HEK293 (cell line): ENCODE measurements around the gene TREH.

Experiments
- CTCF ChIA-PET: fragments of 350-600 bp; formaldehyde crosslinking; extraction: SDS; loops from one replicate; lab custom pipeline; 2021; ENCODE audit warnings: antibody characterized with exemption; lab: Yijun Ruan, JAX
- POLR2A ChIA-PET: fragments of 300-600 bp; formaldehyde crosslinking; extraction: SDS; loops from one replicate; lab custom pipeline; 2020; ENCODE audit warnings: antibody characterized with exemption, inconsistent platforms; lab: Yijun Ruan, JAX
- H3K27ac ChIP-seq: fragments of 200-500 bp; sonication (Bioruptor generic); 2 replicates; pipeline ENCODE4 v1.5.1; 2014; ENCODE audit warnings: low read depth, low read length, control low read depth, inconsistent platforms; ENCODE audit errors: extremely low read depth
- H3K36me3 ChIP-seq, 2 experiments: fragments of 200-500 bp in 1 of 2; sonication (Bioruptor generic) in 1 of 2; 1 replicate in 1 of 2; 2 replicates in 1 of 2; pipeline ENCODE4 v1.5.1; 2014 to 2017; ENCODE audit warnings: inconsistent platforms in 2 of 2, low read length in 2 of 2; ENCODE audit not compliant: control insufficient read depth in 2 of 2, insufficient read depth in 1 of 2
- H3K4me1 ChIP-seq: fragments of 200-500 bp; sonication (Bioruptor generic); 2 replicates; pipeline ENCODE4 v1.5.1; 2014; ENCODE audit warnings: mild to moderate bottlenecking, low read length, inconsistent platforms; ENCODE audit not compliant: control insufficient read depth, insufficient read depth
- H3K4me3 ChIP-seq: 2 replicates; pipeline ENCODE4 v1.5.1; 2011; ENCODE audit warnings: low read depth, mild to moderate bottlenecking, control low read depth, low read length, moderate library complexity
- H3K9me3 ChIP-seq: fragments of 200-500 bp; sonication (Bioruptor generic); 2 replicates; pipeline ENCODE4 v1.5.1; 2014; ENCODE audit warnings: low read depth, low read length, inconsistent platforms; ENCODE audit not compliant: control insufficient read depth, insufficient read depth
- GFI1B ChIP-seq: fragments of 450-650 bp; formaldehyde crosslinking; IDR thresholded peaks from 2 replicates; pipeline ENCODE4 v1.5.1; 2016; ENCODE audit warnings: missing biosample characterization, missing genetic modification characterization
- HIC1 ChIP-seq: fragments of 450-650 bp; formaldehyde crosslinking; IDR thresholded peaks from 2 replicates; pipeline ENCODE4 v1.5.1; 2016; ENCODE audit warnings: missing biosample characterization, missing genetic modification characterization
- KLF17 ChIP-seq: fragments of 450-650 bp; formaldehyde crosslinking; IDR thresholded peaks from 2 replicates; pipeline ENCODE4 v1.5.1; 2016; ENCODE audit warnings: missing biosample characterization, missing genetic modification characterization
- KLF8 ChIP-seq: fragments of 450-650 bp; formaldehyde crosslinking; IDR thresholded peaks from 2 replicates; pipeline ENCODE4 v1.5.1; 2016; ENCODE audit warnings: missing biosample characterization, missing genetic modification characterization
- MZF1 ChIP-seq: fragments of 450-650 bp; formaldehyde crosslinking; IDR thresholded peaks from 2 replicates; pipeline ENCODE4 v1.5.1; 2017; ENCODE audit warnings: missing biosample characterization, missing genetic modification characterization, borderline replicate concordance
- PRDM1 ChIP-seq: fragments of 450-650 bp; formaldehyde crosslinking; IDR thresholded peaks from 2 replicates; pipeline ENCODE4; 2016; ENCODE audit warnings: missing biosample characterization, missing genetic modification characterization
- REPIN1 ChIP-seq: fragments of 450-650 bp; formaldehyde crosslinking; IDR thresholded peaks from 2 replicates; pipeline ENCODE4 v1.5.1; 2017; ENCODE audit warnings: missing biosample characterization, missing genetic modification characterization, low read depth
- SP3 ChIP-seq: fragments of 450-650 bp; formaldehyde crosslinking; IDR thresholded peaks from 2 replicates; pipeline ENCODE4 v1.5.1; 2016; ENCODE audit warnings: missing biosample characterization, missing genetic modification characterization
- TCF7L2 ChIP-seq: IDR thresholded peaks from 2 replicates; pipeline ENCODE4 v1.6.1; 2011; ENCODE audit warnings: low read depth, mild to moderate bottlenecking, inconsistent platforms, low read length, moderate library complexity, borderline replicate concordance
- ZBTB8A ChIP-seq: fragments of 450-650 bp; formaldehyde crosslinking; IDR thresholded peaks from 2 replicates; pipeline ENCODE4 v1.5.1; 2016; ENCODE audit warnings: missing biosample characterization, missing genetic modification characterization
- ZFHX2 ChIP-seq: fragments of 450-650 bp; formaldehyde crosslinking; conservative IDR thresholded peaks from 2 replicates; pipeline ENCODE4 v1.5.1; 2016; ENCODE audit warnings: missing biosample characterization, missing genetic modification characterization
- ZFP41 ChIP-seq: fragments of 450-650 bp; formaldehyde crosslinking; IDR thresholded peaks from 2 replicates; pipeline ENCODE4 v1.5.1; 2016; ENCODE audit warnings: missing biosample characterization, missing genetic modification characterization, borderline replicate concordance
- ZFP69B ChIP-seq: fragments of 450-650 bp; formaldehyde crosslinking; IDR thresholded peaks from 2 replicates; pipeline ENCODE4 v1.5.1; 2016; ENCODE audit warnings: missing biosample characterization, missing genetic modification characterization
- ZNF10 ChIP-seq: fragments of 450-650 bp; formaldehyde crosslinking; IDR thresholded peaks from 2 replicates; pipeline ENCODE4 v1.5.1; 2017; ENCODE audit warnings: missing biosample characterization, missing genetic modification characterization
- ZNF112 ChIP-seq: fragments of 450-650 bp; formaldehyde crosslinking; IDR thresholded peaks from 2 replicates; pipeline ENCODE4 v1.5.0; 2017; ENCODE audit warnings: missing biosample characterization, missing genetic modification characterization
- ZNF19 ChIP-seq: fragments of 450-650 bp; formaldehyde crosslinking; IDR thresholded peaks from 2 replicates; pipeline ENCODE4; 2016; ENCODE audit warnings: missing biosample characterization, missing genetic modification characterization, low read depth
- ZNF23 ChIP-seq: fragments of 450-650 bp; formaldehyde crosslinking; IDR thresholded peaks from 2 replicates; pipeline ENCODE4 v1.5.1; 2016; ENCODE audit warnings: missing biosample characterization, missing genetic modification characterization, borderline replicate concordance
- ZNF311 ChIP-seq: fragments of 450-650 bp; formaldehyde crosslinking; IDR thresholded peaks from 2 replicates; pipeline ENCODE4 v1.5.1; 2017; ENCODE audit warnings: missing biosample characterization, missing genetic modification characterization, borderline replicate concordance
- ZNF324 ChIP-seq: fragments of 450-650 bp; formaldehyde crosslinking; IDR thresholded peaks from 2 replicates; pipeline ENCODE4 v1.5.1; 2016; ENCODE audit warnings: missing biosample characterization, missing genetic modification characterization
- ZNF561 ChIP-seq: fragments of 450-650 bp; IDR thresholded peaks from 2 replicates; pipeline ENCODE4 v1.5.1; 2018; ENCODE audit warnings: missing biosample characterization, missing genetic modification characterization, borderline replicate concordance
- ZNF623 ChIP-seq: fragments of 450-650 bp; formaldehyde crosslinking; IDR thresholded peaks from 2 replicates; pipeline ENCODE4 v1.5.1; 2016; ENCODE audit warnings: missing biosample characterization, missing genetic modification characterization
- ZNF692 ChIP-seq: fragments of 450-650 bp; formaldehyde crosslinking; IDR thresholded peaks from 2 replicates; pipeline ENCODE4 v1.5.1; 2016; ENCODE audit warnings: missing biosample characterization, missing genetic modification characterization

TREH gene

DNA sequence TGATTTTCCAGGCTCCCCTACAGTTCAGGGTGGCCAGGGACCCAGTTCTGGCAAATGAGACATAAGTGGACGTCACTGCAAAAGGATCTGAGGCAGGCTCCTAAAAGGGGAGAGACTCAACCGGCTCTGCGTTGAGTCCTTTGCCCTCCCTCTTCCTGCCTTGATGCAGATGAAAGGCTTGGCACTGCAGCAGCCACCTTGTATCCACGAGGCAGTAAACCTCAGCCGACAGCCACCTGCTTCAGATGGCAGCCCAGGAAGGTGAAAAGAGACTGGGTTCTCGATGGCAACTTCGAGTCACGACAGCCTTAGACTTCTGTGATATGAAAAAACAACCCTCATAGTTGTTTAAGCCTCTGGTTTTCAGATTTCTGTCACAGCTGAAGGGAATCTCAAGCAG, 14.7 kb upstream of the TREH start (continued):
- no peak for TF ChIP-seq KLF17 (tag by site-specific recombination)

GRCh38 chr11:118691926-118692830, 12.7 kb upstream of the TREH start:
- ChIA-PET CTCF (interaction anchor here (2.6 kb wide), 1 partner anchor 58 kb away, joined by 11 read pairs; no protein-coding TSS in a partner anchor), POLR2A (no interaction called here)
- H3K9me3 ChIP-seq = no peaks in the 10 kb centered on the region
- no peak overlapping the region for H3K4me3 ChIP-seq
- H3K4me1 ChIP-seq = no peaks in the 10 kb centered on the region
- H3K27ac ChIP-seq = no peak overlapping the region
- TF ChIP-seq SP3 (tag by site-specific recombination) (no peak), ZFHX2 (tag by site-specific recombination) (0 out of 2 replicates have a peak, but pooled peaks have one; percentile 9)
- no peaks in the 10 kb centered on the region for H3K36me3 ChIP-seq

GRCh38 chr11:118690553-118691304, 11.3 kb upstream of the TREH start:
- Histone ChIP-seq H3K4me1 (no peaks in the 10 kb centered on the region), H3K36me3 (no peaks in the 10 kb centered on the region), H3K27ac (no peak overlapping the region), H3K9me3 (no peaks in the 10 kb centered on the region), H3K4me3 (no peak overlapping the region)
- ChIA-PET CTCF (interaction anchor here (0.6 to 3.4 kb wide), 28 partner anchors 9 to 308 kb away, joined by 3 to 22 read pairs (median 5); partner anchors contain the start of gene DDX6), POLR2A (interaction anchor here (1.3 kb wide), 1 partner anchor 101 kb away, joined by 15 read pairs; the partner anchor contains the start of gene DDX6)
- TF ChIP-seq ZNF324 (tag by site-specific recombination) = no peak
- TF ChIP-seq MZF1 = no peak
- no peak for TF ChIP-seq ZBTB8A (tag by site-specific recombination)
- no peak for TF ChIP-seq TCF7L2
- TF ChIP-seq ZFHX2 (tag by site-specific recombination) = no peak
- no peak for TF ChIP-seq GFI1B (tag by site-specific recombination)
- no peak for TF ChIP-seq ZFP69B (tag by site-specific recombination)
- TF ChIP-seq ZNF19 (tag by site-specific recombination) = no peak
- no peak for TF ChIP-seq PRDM1 (tag by site-specific recombination)
- no peak for TF ChIP-seq SP3 (tag by site-specific recombination)
- TF ChIP-seq ZNF623 = no peak
- TF ChIP-seq ZNF112 = no peak
- no peak for TF ChIP-seq ZFP41 (tag by site-specific recombination)
- TF ChIP-seq REPIN1 (tag by site-specific recombination) = no peak
- no peak for TF ChIP-seq ZNF23 (tag by site-specific recombination)

DNA sequence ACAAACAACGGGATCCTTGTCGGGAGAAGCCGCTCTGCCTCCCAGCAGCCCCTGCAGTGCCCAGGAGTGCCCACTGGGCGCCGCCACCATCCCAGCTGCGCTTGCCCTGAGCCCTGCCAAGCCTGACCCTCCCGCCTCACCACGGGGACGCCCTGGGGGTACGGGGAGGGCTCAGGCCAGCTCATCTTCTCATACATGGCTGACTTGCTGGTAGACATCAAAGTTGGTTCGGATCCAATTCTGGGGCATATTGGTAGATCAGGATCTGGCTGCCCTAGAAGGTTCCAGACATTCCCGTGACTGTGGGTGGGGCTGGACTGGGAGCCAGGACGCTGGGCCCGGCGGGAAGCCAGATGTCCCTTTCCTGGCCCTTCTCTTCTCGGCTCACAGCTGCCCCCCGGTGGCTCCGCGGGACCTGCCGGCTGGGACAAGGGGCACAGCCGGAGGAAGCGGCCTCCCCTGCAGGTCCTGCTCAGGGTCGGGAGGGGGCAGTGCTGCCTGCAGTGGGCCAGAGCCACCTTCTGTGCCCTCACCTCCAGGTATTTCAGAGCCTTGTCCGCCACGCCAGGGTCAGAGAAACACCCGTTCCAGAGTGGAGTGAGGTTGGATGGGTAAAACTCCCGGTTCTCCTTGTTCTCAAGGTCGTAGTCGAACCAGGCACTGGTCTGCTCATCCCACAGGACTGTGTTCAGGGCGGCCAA, 10.6 kb upstream of the TREH start:
- no peaks in the 10 kb centered on the region for H3K9me3 ChIP-seq
- ChIA-PET POLR2A (interaction anchor here (0.6 to 1.3 kb wide), 6 partner anchors 9 to 326 kb away, joined by 3 to 15 read pairs (median 4); partner anchors contain the start of gene DDX6), CTCF (interaction anchor here (0.5 to 3.4 kb wide), 66 partner anchors 9 to 552 kb away, joined by 3 to 22 read pairs (median 4); partner anchors contain the start of genes DDX6 and DPAGT1)
- H3K4me3 ChIP-seq = peak overlapping the region; percentile 49
- no peaks in the 10 kb centered on the region for H3K4me1 ChIP-seq
- no peaks in the 10 kb centered on the region for H3K36me3 ChIP-seq
- no peak overlapping the region; the same call in 1 of the 2 replicates for H3K27ac ChIP-seq
- TF ChIP-seq ZNF561 (tag by site-specific recombination) (0 out of 2 replicates have a peak, but pooled peaks have one; percentile 65), KLF8 (tag by site-specific recombination) (peak; percentile 71), ZNF692 (tag by site-specific recombination) (peak; percentile 84), ZNF311 (tag by site-specific recombination) (no peak), ZNF10 (tag by site-specific recombination) (no peak), HIC1 (tag by site-specific recombination) (peak; percentile 64; the same call in 1 of the 2 replicates)
